ENCODE results near the gene ERG28. TPM values are rescaled to one million over a fixed set of nuclear protein-coding genes. Genes with fewer than 3 reads are reported as not detected.

The ERG28 gene
- total and polyA plus RNA-seq, 2 of the 13 experiments (the other 11 are each of a cell fraction or from before 2014, with no cell fraction given): 27.3 to 32.3 TPM

GRCh38 chr14:75627406-75627805 lies 33.3 kb downstream of the ERG28 start (continued):
- no peak for TF ChIP-seq YY1 (IDR thresholded peaks at IDR 0.05; ENCODE audit: insufficient read depth, insufficient replicate concordance, low read depth, low read length)
- TF ChIP-seq, protein P1, sequence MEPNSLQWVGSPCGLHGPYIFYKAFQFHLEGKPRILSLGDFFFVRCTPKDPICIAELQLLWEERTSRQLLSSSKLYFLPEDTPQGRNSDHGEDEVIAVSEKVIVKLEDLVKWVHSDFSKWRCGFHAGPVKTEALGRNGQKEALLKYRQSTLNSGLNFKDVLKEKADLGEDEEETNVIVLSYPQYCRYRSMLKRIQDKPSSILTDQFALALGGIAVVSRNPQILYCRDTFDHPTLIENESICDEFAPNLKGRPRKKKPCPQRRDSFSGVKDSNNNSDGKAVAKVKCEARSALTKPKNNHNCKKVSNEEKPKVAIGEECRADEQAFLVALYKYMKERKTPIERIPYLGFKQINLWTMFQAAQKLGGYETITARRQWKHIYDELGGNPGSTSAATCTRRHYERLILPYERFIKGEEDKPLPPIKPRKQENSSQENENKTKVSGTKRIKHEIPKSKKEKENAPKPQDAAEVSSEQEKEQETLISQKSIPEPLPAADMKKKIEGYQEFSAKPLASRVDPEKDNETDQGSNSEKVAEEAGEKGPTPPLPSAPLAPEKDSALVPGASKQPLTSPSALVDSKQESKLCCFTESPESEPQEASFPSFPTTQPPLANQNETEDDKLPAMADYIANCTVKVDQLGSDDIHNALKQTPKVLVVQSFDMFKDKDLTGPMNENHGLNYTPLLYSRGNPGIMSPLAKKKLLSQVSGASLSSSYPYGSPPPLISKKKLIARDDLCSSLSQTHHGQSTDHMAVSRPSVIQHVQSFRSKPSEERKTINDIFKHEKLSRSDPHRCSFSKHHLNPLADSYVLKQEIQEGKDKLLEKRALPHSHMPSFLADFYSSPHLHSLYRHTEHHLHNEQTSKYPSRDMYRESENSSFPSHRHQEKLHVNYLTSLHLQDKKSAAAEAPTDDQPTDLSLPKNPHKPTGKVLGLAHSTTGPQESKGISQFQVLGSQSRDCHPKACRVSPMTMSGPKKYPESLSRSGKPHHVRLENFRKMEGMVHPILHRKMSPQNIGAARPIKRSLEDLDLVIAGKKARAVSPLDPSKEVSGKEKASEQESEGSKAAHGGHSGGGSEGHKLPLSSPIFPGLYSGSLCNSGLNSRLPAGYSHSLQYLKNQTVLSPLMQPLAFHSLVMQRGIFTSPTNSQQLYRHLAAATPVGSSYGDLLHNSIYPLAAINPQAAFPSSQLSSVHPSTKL (CRISPR knock-in tag; IDR thresholded peaks at IDR 0.05): no peak
- no peak for TF ChIP-seq ZNF766 (CRISPR knock-in tag; IDR thresholded peaks at IDR 0.05; ENCODE audit: borderline replicate concordance)
- TF ChIP-seq TBX2 (CRISPR knock-in tag; IDR thresholded peaks at IDR 0.05; ENCODE audit: borderline replicate concordance): 0 out of 2 replicates have a peak, but pooled peaks have one; percentile 27
- no peak for TF ChIP-seq ZNF468 (CRISPR knock-in tag; IDR thresholded peaks at IDR 0.05)
- no peak for TF ChIP-seq SRSF4 (IDR thresholded peaks at IDR 0.05; ENCODE audit: low read depth, low read length, poor library complexity, severe bottlenecking)
- TF ChIP-seq FLYWCH1 (CRISPR knock-in tag; IDR thresholded peaks at IDR 0.05): no peak
- TF ChIP-seq CC2D1A (CRISPR knock-in tag; IDR thresholded peaks at IDR 0.05): no peak
- TF ChIP-seq MXI1 (IDR thresholded peaks at IDR 0.05; ENCODE audit: borderline replicate concordance, low read depth, low read length): no peak
- no peak for TF ChIP-seq ZNF17 (CRISPR knock-in tag; IDR thresholded peaks at IDR 0.05)
- TF ChIP-seq MAF1 (CRISPR knock-in tag; IDR thresholded peaks at IDR 0.05; ENCODE audit: borderline replicate concordance): no peak
- no peak for TF ChIP-seq ZFP1 (CRISPR knock-in tag; IDR thresholded peaks at IDR 0.05)
- TF ChIP-seq PBX2 (CRISPR knock-in tag; IDR thresholded peaks at IDR 0.05): no peak
- no peak for TF ChIP-seq SKI (IDR thresholded peaks at IDR 0.05; ENCODE audit: partially characterized antibody)
- no peak for TF ChIP-seq GPBP1L1 (CRISPR knock-in tag; IDR thresholded peaks at IDR 0.05)
- no peak for TF ChIP-seq MIER2 (CRISPR knock-in tag; IDR thresholded peaks at IDR 0.05)
- TF ChIP-seq SMAD3 (CRISPR knock-in tag; IDR thresholded peaks at IDR 0.05): no peak
- TF ChIP-seq FOSL1 (CRISPR knock-in tag; IDR thresholded peaks at IDR 0.05; ENCODE audit: borderline replicate concordance): no peak
- TF ChIP-seq ZNF230 (CRISPR knock-in tag; IDR thresholded peaks at IDR 0.05): no peak
- no peak for TF ChIP-seq ZNF850 (CRISPR knock-in tag; conservative IDR thresholded peaks at IDR 0.05)
- TF ChIP-seq TGIF2 (CRISPR knock-in tag; IDR thresholded peaks at IDR 0.05): no peak
- TF ChIP-seq ZNF660 (CRISPR knock-in tag; IDR thresholded peaks at IDR 0.05; ENCODE audit: borderline replicate concordance, low read depth): no peak
- TF ChIP-seq MED8 (CRISPR knock-in tag; IDR thresholded peaks at IDR 0.05; ENCODE audit: insufficient replicate concordance): no peak
- no peak for TF ChIP-seq PAWR (CRISPR knock-in tag; IDR thresholded peaks at IDR 0.05; ENCODE audit: borderline replicate concordance)
- TF ChIP-seq IRF2 (CRISPR knock-in tag; IDR thresholded peaks at IDR 0.05): no peak

Data from HepG2 (cell line).